ENCODE results near the gene DEFB132. TPM values are rescaled to one million over a fixed set of nuclear protein-coding genes. Genes with fewer than 3 reads are reported as not detected.
A peak's percentile ranks its signal among the peaks of the same experiment; 100 is the strongest.

The DEFB132 gene
- total and polyA plus RNA-seq, 4 donors = 0.08 TPM; not detected in 2

DNA sequence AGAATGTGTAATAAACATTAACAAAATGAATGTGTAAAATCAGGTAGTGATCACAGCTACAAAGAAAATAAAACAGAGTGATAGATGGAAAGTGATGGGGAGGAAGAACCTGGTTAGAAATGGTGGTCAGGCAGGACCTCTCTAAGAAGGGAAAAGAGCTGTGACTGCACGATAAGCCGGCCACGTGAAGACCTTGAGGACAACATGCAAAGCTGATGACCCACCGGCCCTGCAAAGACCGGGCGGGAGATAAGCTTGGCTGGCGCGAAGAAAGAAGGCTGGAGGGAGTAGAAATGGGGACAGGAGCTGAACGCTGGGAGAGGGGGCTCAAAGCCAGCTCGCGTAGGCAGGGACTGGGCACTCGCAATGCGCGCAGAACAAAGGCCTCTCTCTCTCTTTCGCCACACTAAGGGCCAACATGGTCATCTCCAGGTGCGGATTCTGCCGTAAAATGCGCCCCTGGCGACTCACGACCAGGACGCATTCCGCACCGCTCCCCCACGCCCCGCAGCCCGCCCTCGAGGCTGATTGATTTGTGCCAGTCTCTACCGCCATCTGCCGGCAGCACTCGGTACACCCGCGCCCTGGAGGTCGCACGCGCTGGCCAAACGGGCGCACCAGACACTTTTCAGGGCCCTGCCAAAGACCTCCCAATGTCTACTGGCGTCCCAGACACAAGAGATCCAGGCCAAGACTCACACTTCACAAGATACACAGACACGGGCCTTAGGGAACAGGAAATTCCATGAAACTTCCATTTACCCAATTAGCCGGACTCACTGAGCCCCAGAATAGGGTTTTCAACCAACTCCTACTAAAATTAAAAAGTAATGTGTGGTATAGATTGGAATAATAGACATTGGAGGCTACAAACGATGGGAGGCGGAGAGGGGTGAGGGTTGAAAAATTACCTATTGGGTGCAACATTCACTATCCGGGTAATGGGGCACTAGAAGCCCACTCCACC, 9.4 kb downstream of the DEFB132 start:
- DNase-seq (ENCODE audit: low spot score) = peak; percentile 91
- Histone ChIP-seq H3K4me1 (ENCODE audit: control insufficient read depth in 4 of 4, insufficient read depth in 4 of 4, low read length in 3 of 4) (peaks cover 0 to 8% (median 5%) of the 10 kb centered on the region in 4 donors), H3K36me3 (ENCODE audit: control insufficient read depth in 4 of 4, insufficient read depth in 3 of 4, low read depth in 1 of 4, low read length in 3 of 4) (no peaks in the 10 kb centered on the region), H3K27ac (ENCODE audit: low read depth in 1 of 2, low read length in 2 of 2) (no peak overlapping the region), H3K9me3 (ENCODE audit: control insufficient read depth in 4 of 4, low read length in 3 of 4) (no peaks in the 10 kb centered on the region), H3K27me3 (ENCODE audit: control insufficient read depth in 4 of 4, insufficient read depth in 4 of 4, low read length in 3 of 4) (no peaks in the 10 kb centered on the region), H3K4me3 (ENCODE audit: low read depth in 1 of 3, low read length in 3 of 3) (peak overlapping the region; percentile 1 to 82 (median 40)), H3K9ac (ENCODE audit: low read depth in 1 of 2, low read length in 2 of 2) (peak overlapping the region in 1 of 2 donors; percentile 31)
- WGBS = 8% methylated on average over 43 of the region's 43 CpGs
- TF ChIP-seq FOXA2 (IDR thresholded peaks at IDR 0.05) (no peak), YY1 (IDR thresholded peaks at IDR 0.05) (peak; percentile 27), NR2F2 (IDR thresholded peaks at IDR 0.05) (peak; percentile 25), ZBTB33 (IDR thresholded peaks at IDR 0.05) (no peak), RAD21 (IDR thresholded peaks at IDR 0.05) (peak; percentile 94 to 97), RXRA (IDR thresholded peaks at IDR 0.05) (no peak)
- TF ChIP-seq, protein P1, sequence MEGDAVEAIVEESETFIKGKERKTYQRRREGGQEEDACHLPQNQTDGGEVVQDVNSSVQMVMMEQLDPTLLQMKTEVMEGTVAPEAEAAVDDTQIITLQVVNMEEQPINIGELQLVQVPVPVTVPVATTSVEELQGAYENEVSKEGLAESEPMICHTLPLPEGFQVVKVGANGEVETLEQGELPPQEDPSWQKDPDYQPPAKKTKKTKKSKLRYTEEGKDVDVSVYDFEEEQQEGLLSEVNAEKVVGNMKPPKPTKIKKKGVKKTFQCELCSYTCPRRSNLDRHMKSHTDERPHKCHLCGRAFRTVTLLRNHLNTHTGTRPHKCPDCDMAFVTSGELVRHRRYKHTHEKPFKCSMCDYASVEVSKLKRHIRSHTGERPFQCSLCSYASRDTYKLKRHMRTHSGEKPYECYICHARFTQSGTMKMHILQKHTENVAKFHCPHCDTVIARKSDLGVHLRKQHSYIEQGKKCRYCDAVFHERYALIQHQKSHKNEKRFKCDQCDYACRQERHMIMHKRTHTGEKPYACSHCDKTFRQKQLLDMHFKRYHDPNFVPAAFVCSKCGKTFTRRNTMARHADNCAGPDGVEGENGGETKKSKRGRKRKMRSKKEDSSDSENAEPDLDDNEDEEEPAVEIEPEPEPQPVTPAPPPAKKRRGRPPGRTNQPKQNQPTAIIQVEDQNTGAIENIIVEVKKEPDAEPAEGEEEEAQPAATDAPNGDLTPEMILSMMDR (IDR thresholded peaks at IDR 0.05; ENCODE audit: low read depth, low read length, missing input control) = peak; percentile 93
- TF ChIP-seq, protein P2, sequence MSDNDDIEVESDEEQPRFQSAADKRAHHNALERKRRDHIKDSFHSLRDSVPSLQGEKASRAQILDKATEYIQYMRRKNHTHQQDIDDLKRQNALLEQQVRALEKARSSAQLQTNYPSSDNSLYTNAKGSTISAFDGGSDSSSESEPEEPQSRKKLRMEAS (IDR thresholded peaks at IDR 0.05) = no peak

DNA sequence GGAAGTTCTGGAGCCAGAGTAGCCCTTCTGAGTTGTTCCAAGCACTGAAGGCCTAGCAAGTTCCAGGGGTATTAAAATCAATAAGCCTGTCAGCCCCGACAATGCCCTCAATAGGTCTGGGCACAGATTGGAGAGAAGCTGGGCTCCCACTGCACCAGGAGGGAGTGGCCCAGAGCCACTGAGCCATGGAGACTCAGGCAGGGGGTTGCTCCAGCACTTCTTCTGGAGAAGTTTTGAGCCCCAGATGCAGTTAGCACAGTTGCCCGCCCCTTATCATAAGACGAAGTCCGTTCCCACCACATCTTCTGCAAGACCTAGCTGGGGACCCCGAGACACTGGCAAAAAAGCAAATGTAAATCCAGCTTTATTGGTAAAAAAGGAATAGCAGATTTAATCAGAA, 13.0 kb downstream of the DEFB132 start:
- H3K9me3 ChIP-seq (ENCODE audit: control insufficient read depth in 4 of 4, low read length in 3 of 4) = no peaks in the 10 kb centered on the region
- H3K4me1 ChIP-seq (ENCODE audit: control insufficient read depth in 4 of 4, insufficient read depth in 4 of 4, low read length in 3 of 4) = peaks cover 0 to 8% (median 5%) of the 10 kb centered on the region in 4 donors
- H3K9ac ChIP-seq (ENCODE audit: low read depth in 1 of 2, low read length in 2 of 2) = no peak overlapping the region
- no peak overlapping the region for H3K27ac ChIP-seq (ENCODE audit: low read depth in 1 of 2, low read length in 2 of 2)
- no peak for DNase-seq (ENCODE audit: low spot score)
- H3K4me3 ChIP-seq (ENCODE audit: low read depth in 1 of 3, low read length in 3 of 3) = no peak overlapping the region
- TF ChIP-seq, protein P3, sequence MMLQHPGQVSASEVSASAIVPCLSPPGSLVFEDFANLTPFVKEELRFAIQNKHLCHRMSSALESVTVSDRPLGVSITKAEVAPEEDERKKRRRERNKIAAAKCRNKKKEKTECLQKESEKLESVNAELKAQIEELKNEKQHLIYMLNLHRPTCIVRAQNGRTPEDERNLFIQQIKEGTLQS (IDR thresholded peaks at IDR 0.05) = no peak
- TF ChIP-seq RAD21 (IDR thresholded peaks at IDR 0.05) (no peak), JUND (IDR thresholded peaks at IDR 0.05) (no peak), GABPA (IDR thresholded peaks at IDR 0.05 in 1 of 2, conservative IDR thresholded peaks at IDR 0.05 in 1 of 2) (no peak), HNF4A (conservative IDR thresholded peaks at IDR 0.05) (no peak), FOXA1 (IDR thresholded peaks at IDR 0.05) (no peak), REST (IDR thresholded peaks at IDR 0.05) (no peak), RXRA (IDR thresholded peaks at IDR 0.05) (no peak), NR2F2 (IDR thresholded peaks at IDR 0.05) (no peak), TAF1 (conservative IDR thresholded peaks at IDR 0.05) (no peak), HNF4G (IDR thresholded peaks at IDR 0.05) (no peak), EGR1 (IDR thresholded peaks at IDR 0.05; ENCODE audit: low read depth in 2 of 2) (no peak), FOXA2 (IDR thresholded peaks at IDR 0.05) (no peak), ZBTB33 (IDR thresholded peaks at IDR 0.05) (no peak)
- TF ChIP-seq, protein P2 (IDR thresholded peaks at IDR 0.05) = no peak
- TF ChIP-seq, protein P1 (IDR thresholded peaks at IDR 0.05; ENCODE audit: low read depth, low read length, missing input control) = no peak
- H3K36me3 ChIP-seq (ENCODE audit: control insufficient read depth in 4 of 4, insufficient read depth in 3 of 4, low read depth in 1 of 4, low read length in 3 of 4) = no peaks in the 10 kb centered on the region
- WGBS = 96% methylated on average over 5 of the region's 5 CpGs
- H3K27me3 ChIP-seq (ENCODE audit: control insufficient read depth in 4 of 4, insufficient read depth in 4 of 4, low read length in 3 of 4) = no peaks in the 10 kb centered on the region
